MCF 10A (cell line): Measurements from ENCODE around the gene MAGEA6. TPM values are rescaled to one million over a fixed set of nuclear protein-coding genes. Genes with fewer than 3 reads are reported as not detected.
"Not testable (repeated sequence)": the region's sequence is repeated elsewhere in the genome, so short reads cannot be mapped to it uniquely, and the experiment has no call there.

ENCODE experiments used
- BruUV-seq: library from RNA; stranded (reverse); fragments of 400-500 nt; replicated peaks from 2 replicates; lab custom pipeline; 2021; lab: Mats Ljungman, UMichigan
- CTCF ChIA-PET: fragments of 300-600 bp; sonication (Branson Sonifier 250); formaldehyde crosslinking; extraction: SDS; loops from one replicate; lab custom pipeline; 2021; ENCODE audit warnings: antibody characterized with exemption, inconsistent platforms; lab: Yijun Ruan, JAX
- POLR2A ChIA-PET: fragments of 300-600, 350-650 bp; sonication (Branson Sonifier 250); formaldehyde crosslinking; extraction: SDS; loops from one replicate; lab custom pipeline; 2020; ENCODE audit warnings: antibody characterized with exemption, inconsistent platforms; lab: Yijun Ruan, JAX
- DNase-seq: peaks from one replicate; pipeline ENCODE4 v3.0.0-alpha.2; 2018; ENCODE audit not compliant: unreplicated experiment
- H3K27ac Mint-ChIP-seq: one replicate; pipeline ENCODE4 v1.8.0; 2022; ENCODE audit warnings: mild to moderate bottlenecking, low read depth, mixed read lengths; ENCODE audit not compliant: unreplicated experiment
- H3K27me3 Mint-ChIP-seq: one replicate; pipeline ENCODE4 v1.8.0; 2022; ENCODE audit warnings: mixed read lengths; ENCODE audit not compliant: insufficient read depth, unreplicated experiment
- H3K36me3 Mint-ChIP-seq: one replicate; pipeline ENCODE4 v1.8.0; 2022; ENCODE audit warnings: mild to moderate bottlenecking, moderate library complexity, mixed read lengths; ENCODE audit not compliant: insufficient read depth, unreplicated experiment
- H3K4me1 Mint-ChIP-seq: one replicate; pipeline ENCODE4 v1.8.0; 2022; ENCODE audit warnings: mixed read lengths; ENCODE audit not compliant: insufficient read depth, unreplicated experiment
- H3K4me3 Mint-ChIP-seq: one replicate; pipeline ENCODE4 v1.8.0; 2022; ENCODE audit warnings: mild to moderate bottlenecking, moderate library complexity, mixed read lengths; ENCODE audit not compliant: unreplicated experiment
- H3K9me3 Mint-ChIP-seq: one replicate; pipeline ENCODE4 v1.8.0; 2022; ENCODE audit warnings: mixed read lengths; ENCODE audit not compliant: unreplicated experiment
- intact Hi-C: fragments of 100-400 bp; cut with micrococcal nuclease; formaldehyde crosslinking; loops from 2 replicates; pipeline ENCODE4 v1.14.1; 2022
- total RNA-seq: library from RNA; stranded (reverse); gene quantifications from 2 replicates; pipeline ENCODE4 v1.2.3, GENCODE V29; 2022
- TF ChIP-seq, protein P1 (sequence below): fragments of 200-600 bp; IDR thresholded peaks from one replicate; pipeline ENCODE4 v1.8.0; 2022; ENCODE audit warnings: antibody characterized with exemption, mild to moderate bottlenecking; ENCODE audit not compliant: unreplicated experiment

The MAGEA6 gene
- total RNA-seq, 1 experiment from 2014 or later, result not detected

DNA sequence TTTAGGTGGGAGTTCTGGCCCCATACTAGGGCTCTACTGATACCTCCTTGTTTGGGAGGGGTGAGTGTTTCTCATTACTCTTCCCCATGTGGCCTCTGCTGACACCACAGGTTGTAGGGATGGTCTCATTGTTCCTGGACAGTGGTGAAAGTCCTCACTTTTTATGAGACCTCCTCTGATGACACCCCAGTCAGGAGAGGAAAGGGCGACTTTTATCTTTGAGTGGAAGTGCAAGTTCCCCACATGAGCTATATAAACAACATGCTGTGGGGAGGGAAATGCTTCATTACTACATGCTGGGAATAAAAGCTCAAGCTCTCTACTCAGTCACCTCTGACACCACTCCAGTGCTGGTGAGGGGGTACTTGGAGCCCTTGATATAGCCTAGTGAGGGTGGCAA is 29.5 kb upstream of the MAGEA6 start:
- H3K9me3 Mint-ChIP-seq, result no peaks in the 10 kb centered on the region
- POLR2A ChIA-PET, result interaction anchor here (0.6 kb wide), 1 partner anchor 522 kb away, joined by 3 read pairs; no protein-coding TSS in a partner anchor
- BruUV-seq, result no TSS peak
- CTCF ChIA-PET, result interaction anchor here (0.6 to 1.0 kb wide), 2 partner anchors 15 to 1008 kb away, joined by 3 to 4 read pairs; no protein-coding TSS in a partner anchor
- H3K27me3 Mint-ChIP-seq, result no peaks in the 10 kb centered on the region
- H3K4me3 Mint-ChIP-seq, result no peak overlapping the region
- intact Hi-C loops, result no loop called here
- TF ChIP-seq, protein P1, sequence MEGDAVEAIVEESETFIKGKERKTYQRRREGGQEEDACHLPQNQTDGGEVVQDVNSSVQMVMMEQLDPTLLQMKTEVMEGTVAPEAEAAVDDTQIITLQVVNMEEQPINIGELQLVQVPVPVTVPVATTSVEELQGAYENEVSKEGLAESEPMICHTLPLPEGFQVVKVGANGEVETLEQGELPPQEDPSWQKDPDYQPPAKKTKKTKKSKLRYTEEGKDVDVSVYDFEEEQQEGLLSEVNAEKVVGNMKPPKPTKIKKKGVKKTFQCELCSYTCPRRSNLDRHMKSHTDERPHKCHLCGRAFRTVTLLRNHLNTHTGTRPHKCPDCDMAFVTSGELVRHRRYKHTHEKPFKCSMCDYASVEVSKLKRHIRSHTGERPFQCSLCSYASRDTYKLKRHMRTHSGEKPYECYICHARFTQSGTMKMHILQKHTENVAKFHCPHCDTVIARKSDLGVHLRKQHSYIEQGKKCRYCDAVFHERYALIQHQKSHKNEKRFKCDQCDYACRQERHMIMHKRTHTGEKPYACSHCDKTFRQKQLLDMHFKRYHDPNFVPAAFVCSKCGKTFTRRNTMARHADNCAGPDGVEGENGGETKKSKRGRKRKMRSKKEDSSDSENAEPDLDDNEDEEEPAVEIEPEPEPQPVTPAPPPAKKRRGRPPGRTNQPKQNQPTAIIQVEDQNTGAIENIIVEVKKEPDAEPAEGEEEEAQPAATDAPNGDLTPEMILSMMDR, result no peak
- no peaks in the 10 kb centered on the region for H3K36me3 Mint-ChIP-seq
- no peak overlapping the region for H3K27ac Mint-ChIP-seq
- peaks cover 6% of the 10 kb centered on the region for H3K4me1 Mint-ChIP-seq
- no peak for DNase-seq

DNA sequence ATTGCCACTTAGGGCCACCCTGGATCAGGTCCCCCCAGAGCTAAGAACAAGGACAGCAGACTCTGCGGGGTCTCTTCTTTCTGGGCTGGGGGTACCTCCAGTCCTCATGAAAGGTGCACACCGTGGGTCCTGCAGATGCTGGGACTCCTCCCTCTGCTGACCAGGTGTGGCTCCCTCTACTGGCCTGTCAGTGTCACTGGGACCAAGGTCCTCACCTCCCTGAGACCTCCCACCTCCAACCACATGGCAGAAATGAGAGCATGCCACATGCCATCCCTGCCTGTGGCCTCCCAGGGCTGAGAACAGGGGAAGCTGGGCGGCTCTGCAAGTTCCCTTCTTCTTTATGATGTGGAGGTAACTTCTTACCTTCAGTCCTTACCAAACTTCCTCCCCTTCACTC is 17.6 kb upstream of the MAGEA6 start:
- H3K27me3 Mint-ChIP-seq, H3K4me3 Mint-ChIP-seq, DNase-seq, intact Hi-C loops, POLR2A ChIA-PET, H3K36me3 Mint-ChIP-seq, BruUV-seq, H3K27ac Mint-ChIP-seq, CTCF ChIA-PET, H3K4me1 Mint-ChIP-seq, H3K9me3 Mint-ChIP-seq: not testable (repeated sequence)

DNA sequence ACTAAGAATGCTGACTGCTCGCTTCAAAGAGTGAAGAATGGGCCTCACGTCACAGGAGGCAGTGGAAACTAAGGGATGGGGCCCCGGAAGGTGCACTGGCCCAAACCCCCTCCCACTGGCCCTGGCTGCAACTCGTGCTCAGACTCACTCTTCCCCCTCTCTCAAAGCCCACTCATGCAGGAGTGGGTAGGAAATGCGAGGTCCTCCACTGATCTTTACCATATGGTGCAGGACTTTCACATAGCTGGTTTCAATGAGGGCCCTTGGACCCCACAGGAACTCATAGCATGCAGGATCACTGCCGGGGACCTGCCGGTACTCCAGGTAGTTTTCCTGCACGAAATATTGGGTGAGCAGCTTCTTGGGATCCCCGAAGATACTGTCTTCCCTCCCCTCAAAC is 2.9 kb downstream of the MAGEA6 start:
- intact Hi-C loops, POLR2A ChIA-PET, H3K4me1 Mint-ChIP-seq, DNase-seq, H3K4me3 Mint-ChIP-seq, CTCF ChIA-PET, H3K36me3 Mint-ChIP-seq, BruUV-seq, H3K27ac Mint-ChIP-seq, H3K27me3 Mint-ChIP-seq, H3K9me3 Mint-ChIP-seq: not testable (repeated sequence)

DNA sequence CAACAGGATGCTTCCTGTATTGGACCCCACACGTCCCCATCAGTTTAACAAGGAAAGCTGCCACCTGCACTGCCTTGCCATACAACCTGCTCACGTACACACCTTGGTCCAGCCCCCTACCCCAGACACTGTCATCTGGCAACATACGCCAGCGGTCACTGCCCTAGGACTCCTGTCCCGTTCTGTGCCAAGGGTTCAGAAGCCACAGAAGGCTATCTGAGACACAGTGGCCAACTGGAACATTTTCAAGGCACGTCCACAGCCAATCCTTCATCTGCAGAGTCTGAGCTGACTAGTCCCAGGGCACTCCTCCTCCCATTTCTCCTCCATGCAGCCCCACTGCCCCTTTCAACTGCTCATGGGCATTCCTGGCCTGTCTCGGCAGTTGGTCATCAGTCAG is 7.9 kb downstream of the MAGEA6 start:
- CTCF ChIA-PET, POLR2A ChIA-PET, DNase-seq, BruUV-seq, H3K4me3 Mint-ChIP-seq, H3K36me3 Mint-ChIP-seq, H3K27me3 Mint-ChIP-seq, H3K27ac Mint-ChIP-seq, H3K4me1 Mint-ChIP-seq, intact Hi-C loops, H3K9me3 Mint-ChIP-seq: not testable (repeated sequence)

DNA sequence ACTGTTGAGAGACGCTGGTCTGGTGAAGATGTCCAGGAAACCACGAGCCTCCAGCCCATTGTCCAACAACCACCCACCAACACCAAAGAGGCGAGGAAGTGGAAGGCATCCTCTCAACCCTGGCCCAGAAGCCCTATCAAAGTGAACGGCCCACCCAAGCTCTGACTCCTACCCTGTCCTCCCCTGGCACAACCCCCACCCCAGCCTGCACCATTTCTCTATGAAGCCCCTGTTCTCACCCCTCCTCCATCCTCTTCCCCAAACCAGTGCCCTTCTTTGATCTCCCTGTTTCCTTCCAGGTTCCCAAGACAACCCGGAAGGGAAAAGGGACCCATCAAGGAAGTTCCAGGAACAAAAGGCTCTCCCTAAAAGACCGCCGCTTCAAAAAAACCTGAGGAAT is 9.9 kb downstream of the MAGEA6 start:
- DNase-seq, H3K36me3 Mint-ChIP-seq, H3K9me3 Mint-ChIP-seq, BruUV-seq, CTCF ChIA-PET, POLR2A ChIA-PET, H3K4me1 Mint-ChIP-seq, H3K27ac Mint-ChIP-seq, H3K27me3 Mint-ChIP-seq, H3K4me3 Mint-ChIP-seq, intact Hi-C loops: not testable (repeated sequence)

DNA sequence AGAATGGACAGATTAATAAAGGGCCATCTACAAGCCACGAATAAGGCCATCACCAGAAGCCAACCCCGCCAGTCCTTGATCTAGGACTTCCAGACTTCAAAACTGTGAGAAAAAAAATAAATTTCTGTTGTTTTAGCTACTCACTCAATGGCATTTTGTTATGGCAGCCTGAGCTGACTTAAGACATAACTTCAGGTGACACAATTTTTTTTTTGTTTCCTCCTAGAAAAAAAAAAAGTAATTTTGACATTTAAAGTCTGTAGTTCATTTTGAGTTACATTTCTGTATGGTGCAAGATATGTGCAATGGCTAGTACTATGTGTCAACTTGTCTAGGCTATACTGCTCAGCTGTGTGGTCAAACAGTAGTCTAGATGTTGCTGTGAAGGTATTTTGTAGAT is 10.6 kb downstream of the MAGEA6 start, which contains the start of gene CSAG3:
CSAG3 (plus strand) TSS at position 301 of the 400 bp plus-strand sequence.
- H3K27me3 Mint-ChIP-seq, DNase-seq, BruUV-seq, intact Hi-C loops, H3K27ac Mint-ChIP-seq, H3K4me3 Mint-ChIP-seq, H3K36me3 Mint-ChIP-seq, POLR2A ChIA-PET, H3K4me1 Mint-ChIP-seq, H3K9me3 Mint-ChIP-seq, CTCF ChIA-PET: not testable (repeated sequence)

DNA sequence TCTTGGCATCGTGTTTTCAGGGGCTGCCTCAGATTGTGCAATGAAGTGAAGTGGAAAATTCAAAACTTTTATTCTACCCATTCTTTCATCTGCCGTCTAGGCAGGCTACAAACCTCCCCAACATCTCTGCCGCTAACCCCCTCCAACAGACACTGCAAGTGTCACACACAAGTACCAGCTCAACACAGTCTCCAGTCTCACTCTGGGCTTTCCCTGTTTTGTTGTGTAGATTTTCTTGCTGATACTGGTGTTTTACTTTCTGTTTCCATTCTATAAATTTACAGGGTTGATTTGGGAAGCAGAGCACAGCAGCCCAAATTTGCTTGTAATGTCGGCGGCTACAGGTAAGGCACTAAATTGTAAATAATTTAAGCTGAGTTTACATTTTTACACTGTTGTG is 14.6 kb downstream of the MAGEA6 start:
- DNase-seq, H3K9me3 Mint-ChIP-seq, intact Hi-C loops, POLR2A ChIA-PET, H3K4me3 Mint-ChIP-seq, H3K27ac Mint-ChIP-seq, BruUV-seq, CTCF ChIA-PET, H3K4me1 Mint-ChIP-seq, H3K36me3 Mint-ChIP-seq, H3K27me3 Mint-ChIP-seq: not testable (repeated sequence)

DNA sequence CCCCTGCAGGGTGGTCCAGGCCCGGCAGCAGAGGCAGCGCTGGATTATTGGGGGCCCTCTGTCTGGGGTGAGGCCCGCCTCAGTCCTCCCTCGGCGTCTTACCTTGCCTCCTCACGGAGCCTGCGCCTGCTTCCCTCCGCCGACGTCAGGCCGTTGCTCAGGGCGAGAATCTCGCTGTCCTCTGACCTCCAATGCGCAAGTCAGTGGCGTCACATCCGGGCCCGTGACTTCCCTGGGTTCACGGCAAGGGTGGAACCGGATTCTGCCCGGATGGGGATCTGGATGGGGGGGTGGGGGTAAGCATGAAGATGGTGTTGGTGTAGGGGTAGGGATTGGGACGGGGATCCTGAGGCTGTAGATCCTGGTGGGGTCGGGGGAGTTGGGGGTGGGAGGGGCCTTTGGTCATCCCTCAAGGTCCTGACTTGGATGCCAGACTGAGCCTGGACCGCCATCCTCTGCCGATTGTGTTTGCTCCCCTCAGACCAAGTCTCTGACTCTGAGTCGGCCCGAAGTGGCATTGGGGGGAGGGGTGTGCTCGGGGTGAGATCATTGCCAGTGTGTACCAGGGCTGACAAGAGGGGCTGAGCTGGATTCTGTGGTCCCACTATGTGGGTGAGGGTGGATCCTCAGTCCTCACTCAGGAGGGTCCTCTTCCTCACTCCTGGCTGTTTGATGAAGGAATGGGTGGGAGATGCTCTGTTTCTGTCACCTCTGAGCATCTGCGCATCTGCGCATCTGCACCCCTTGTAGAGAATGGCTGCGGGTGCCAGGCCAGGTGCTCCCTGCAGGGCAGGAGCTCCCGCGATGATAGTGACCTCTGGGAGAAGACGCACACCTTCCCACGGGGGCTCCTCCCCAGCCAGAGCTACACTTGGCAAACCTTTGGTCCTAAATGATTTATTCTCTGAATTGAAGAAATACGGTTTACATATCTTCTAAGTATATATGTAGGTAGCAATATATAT is 15.5 kb downstream of the MAGEA6 start, which contains the start of gene MAGEA2:
MAGEA2 (minus strand) TSS at position 157 of the 965 bp plus-strand sequence. CDS start 2,479 bp downstream, outside the sequence.
- POLR2A ChIA-PET, DNase-seq, BruUV-seq, H3K4me3 Mint-ChIP-seq, H3K4me1 Mint-ChIP-seq, CTCF ChIA-PET, H3K9me3 Mint-ChIP-seq, H3K27ac Mint-ChIP-seq, H3K36me3 Mint-ChIP-seq, H3K27me3 Mint-ChIP-seq, intact Hi-C loops: not testable (repeated sequence)
